H9 (cell line): ENCODE measurements around the gene UNC5B. TPM values are rescaled to one million over a fixed set of nuclear protein-coding genes. Genes with fewer than 3 reads are reported as not detected.
A peak's percentile ranks its signal among the peaks of the same experiment; 100 is the strongest.

ENCODE experiments used
- DNase-seq: peaks from one replicate; pipeline ENCODE4 v3.0.0-alpha.2; 2017
- H2AFZ ChIP-seq: one replicate; pipeline ENCODE4 v1.6.1; 2013; ENCODE audit warnings: mild to moderate bottlenecking, low read length, control low read depth, moderate library complexity
- H2AK5ac ChIP-seq: 2 replicates; pipeline ENCODE4 v1.6.1; 2013; ENCODE audit warnings: low read length, control low read depth, mixed read lengths; ENCODE audit not compliant: insufficient read length
- H2BK120ac ChIP-seq: one replicate; pipeline ENCODE4 v1.6.1; 2013; ENCODE audit warnings: low read depth, mild to moderate bottlenecking, low read length, control low read depth, inconsistent platforms; ENCODE audit not compliant: poor library complexity, severe bottlenecking
- H2BK12ac ChIP-seq: 2 replicates; pipeline ENCODE4 v1.6.1; 2013; ENCODE audit warnings: low read length, control low read depth, mixed read lengths, low read depth; ENCODE audit not compliant: insufficient read length
- H2BK15ac ChIP-seq: 2 replicates; pipeline ENCODE4 v1.6.1; 2013; ENCODE audit warnings: low read depth, low read length, control low read depth
- H2BK20ac ChIP-seq: one replicate; pipeline ENCODE4 v1.6.1; 2013; ENCODE audit warnings: low read depth, mild to moderate bottlenecking, low read length, control low read depth, inconsistent platforms; ENCODE audit not compliant: poor library complexity, severe bottlenecking
- H2BK5ac ChIP-seq: 2 replicates; pipeline ENCODE4 v1.6.1; 2013; ENCODE audit warnings: low read length, control low read depth, mixed read lengths; ENCODE audit not compliant: insufficient read length
- H3K14ac ChIP-seq: 2 replicates; pipeline ENCODE4 v1.6.1; 2013; ENCODE audit warnings: low read length, control low read depth; ENCODE audit not compliant: insufficient read depth
- H3K18ac ChIP-seq: 2 replicates; pipeline ENCODE4 v1.6.1; 2013; ENCODE audit warnings: low read depth, mild to moderate bottlenecking, mixed read lengths, low read length, control low read depth; ENCODE audit not compliant: insufficient read length
- H3K23ac ChIP-seq: 2 replicates; pipeline ENCODE4 v1.6.1; 2013; ENCODE audit warnings: low read length, control low read depth, mixed read lengths, low read depth; ENCODE audit not compliant: insufficient read length
- H3K23me2 ChIP-seq: 2 replicates; pipeline ENCODE4 v1.6.1; 2013; ENCODE audit warnings: low read depth, mild to moderate bottlenecking, mixed read lengths, low read length, control low read depth; ENCODE audit not compliant: insufficient read length, poor library complexity, severe bottlenecking
- H3K27ac ChIP-seq: 2 replicates; pipeline ENCODE4 v1.5.1; 2013; ENCODE audit warnings: low read length, control low read depth, mixed read lengths, low read depth; ENCODE audit not compliant: insufficient read length
- H3K27me3 ChIP-seq: 2 replicates; pipeline ENCODE4 v1.6.1; 2013; ENCODE audit warnings: low read length, control low read depth, inconsistent platforms; ENCODE audit not compliant: insufficient read depth
- H3K4ac ChIP-seq: 2 replicates; pipeline ENCODE4 v1.6.1; 2013; ENCODE audit warnings: low read depth, mild to moderate bottlenecking, control low read depth, inconsistent platforms, low read length, moderate library complexity
- H3K4me1 ChIP-seq: 2 replicates; pipeline ENCODE4 v1.6.1; 2013; ENCODE audit warnings: low read length, control low read depth, inconsistent platforms; ENCODE audit not compliant: insufficient read depth
- H3K4me2 ChIP-seq: 2 replicates; pipeline ENCODE4 v1.6.1; 2013; ENCODE audit warnings: low read length, control low read depth, mixed read lengths; ENCODE audit not compliant: insufficient read length, insufficient read depth
- H3K56ac ChIP-seq: 2 replicates; pipeline ENCODE4 v1.6.1; 2013; ENCODE audit warnings: low read depth, mild to moderate bottlenecking, mixed read lengths, low read length, control low read depth; ENCODE audit not compliant: insufficient read length
- H3K79me1 ChIP-seq: 2 replicates; pipeline ENCODE4 v1.6.1; 2013; ENCODE audit warnings: low read depth, mild to moderate bottlenecking, moderate library complexity, low read length, control low read depth, inconsistent platforms; ENCODE audit not compliant: insufficient read depth, poor library complexity, severe bottlenecking
- H3K79me2 ChIP-seq: 2 replicates; pipeline ENCODE4 v1.6.1; 2013; ENCODE audit warnings: low read length, control low read depth, inconsistent platforms; ENCODE audit not compliant: insufficient read depth
- H3K9ac ChIP-seq: 2 replicates; pipeline ENCODE4 v1.6.1; 2013; ENCODE audit warnings: low read length, control low read depth, mixed read lengths; ENCODE audit not compliant: insufficient read length; ENCODE audit errors: extremely low read depth
- H3K9me3 ChIP-seq: one replicate; pipeline ENCODE4 v1.6.1; 2013; ENCODE audit warnings: low read depth, low read length, inconsistent platforms; ENCODE audit not compliant: control insufficient read depth
- H3T11ph ChIP-seq: one replicate; pipeline ENCODE4 v1.6.1; 2013; ENCODE audit warnings: mild to moderate bottlenecking, low read length, control low read depth, inconsistent platforms
- H4K20me1 ChIP-seq: one replicate; pipeline ENCODE4 v1.6.1; 2013; ENCODE audit not compliant: control insufficient read depth, insufficient read length, insufficient read depth
- H4K5ac ChIP-seq: 2 replicates; pipeline ENCODE4 v1.6.1; 2013; ENCODE audit warnings: low read depth, mild to moderate bottlenecking, mixed read lengths, low read length, control low read depth; ENCODE audit not compliant: insufficient read length
- H4K8ac ChIP-seq: replicated peaks from 2 replicates; pipeline ENCODE4 v1.6.1; 2013; ENCODE audit warnings: low read length, control low read depth, mixed read lengths, low read depth; ENCODE audit not compliant: insufficient read length
- H4K91ac ChIP-seq: 2 replicates; pipeline ENCODE4 v1.6.1; 2013; ENCODE audit warnings: low read depth, mild to moderate bottlenecking, moderate library complexity, mixed read lengths, low read length, control low read depth; ENCODE audit not compliant: insufficient read length
- H3K27ac Mint-ChIP-seq, 3 experiments: 2 replicates in 2 of 3; 3 replicates in 1 of 3; pipeline ENCODE4 v1.8.0; 2020 to 2021; ENCODE audit warnings: mixed read lengths in 3 of 3, mild to moderate bottlenecking in 1 of 3, moderate library complexity in 1 of 3
- H3K27me3 Mint-ChIP-seq: 2 replicates; pipeline ENCODE4 v1.8.0; 2021; ENCODE audit warnings: low read depth, mild to moderate bottlenecking, moderate library complexity, mixed read lengths
- H3K36me3 Mint-ChIP-seq, 3 experiments: 2 replicates in 2 of 3; 3 replicates in 1 of 3; pipeline ENCODE4 v1.8.0; 2020 to 2021; ENCODE audit warnings: low read depth in 3 of 3, mixed read lengths in 3 of 3; ENCODE audit not compliant: insufficient read depth in 1 of 3
- H3K4me1 Mint-ChIP-seq, 2 experiments: 2 replicates each; pipeline ENCODE4 v1.8.0; 2020; ENCODE audit warnings: mixed read lengths in 2 of 2
- H3K4me3 Mint-ChIP-seq, 2 experiments: 2 replicates in 1 of 2; 3 replicates in 1 of 2; pipeline ENCODE4 v1.8.0; 2020 to 2021; ENCODE audit warnings: mild to moderate bottlenecking in 2 of 2, mixed read lengths in 2 of 2, moderate library complexity in 1 of 2
- H3K9me3 Mint-ChIP-seq, 2 experiments: 2 replicates in 1 of 2; 3 replicates in 1 of 2; pipeline ENCODE4 v1.8.0; 2020; ENCODE audit warnings: mild to moderate bottlenecking in 2 of 2, mixed read lengths in 2 of 2, moderate library complexity in 1 of 2
- CTCF ChIP-seq: fragments of 200-600 bp; sonication (generic); conservative IDR thresholded peaks from 3 replicates; pipeline ENCODE4 v1.8.0; 2021; ENCODE audit warnings: antibody characterized with exemption, mild to moderate bottlenecking
- WGBS: extraction: QIAGEN DNeasy Blood & Tissue Kit; methylation state at CpG from one replicate; pipeline ENCODE4 v1.1.7; 2013; ENCODE audit warnings: missing lambda C conversion rate, low lambda C conversion rate, mixed read lengths; ENCODE audit not compliant: insufficient read length; ENCODE audit errors: extremely low coverage; 5-methylcytosine and 5-hydroxymethylcytosine counted together
- total RNA-seq: library from RNA; stranded (reverse); gene quantifications from 2 replicates; pipeline ENCODE4 v1.2.1, GENCODE V29; 2021

The UNC5B gene
- total RNA-seq, 1 experiment from 2014 or later, result 28.4 TPM

GRCh38 chr10:71333129-71333887, 120.9 kb downstream of the UNC5B start:
- Histone ChIP-seq H3K79me2 (no peaks in the 10 kb centered on the region), H2AK5ac (no peak overlapping the region), H4K91ac (no peak overlapping the region), H2BK120ac (no peak overlapping the region), H3T11ph (no peak overlapping the region), H3K79me1 (no peaks in the 10 kb centered on the region), H3K9ac (no peak overlapping the region), H2BK5ac (no peak overlapping the region), H2AFZ (no peak overlapping the region), H3K23ac (no peak overlapping the region), H3K27ac (no peak overlapping the region), H3K4ac (no peak overlapping the region), H2BK20ac (no peak overlapping the region), H4K20me1 (no peaks in the 10 kb centered on the region), H2BK12ac (no peak overlapping the region), H3K56ac (no peak overlapping the region), H3K4me1 (peaks cover 4% of the 10 kb centered on the region; the same call in 1 of the 2 replicates), H4K8ac (no peak overlapping the region), H3K9me3 (no peaks in the 10 kb centered on the region), H4K5ac (no peak overlapping the region), H3K23me2 (peaks cover 3% of the 10 kb centered on the region), H3K14ac (no peak overlapping the region), H2BK15ac (no peak overlapping the region), H3K18ac (no peak overlapping the region), H3K27me3 (no peaks in the 10 kb centered on the region; the same call in 1 of the 2 replicates), H3K4me2 (no peak overlapping the region)
- no peak for DNase-seq
- TF ChIP-seq CTCF, result no peak
- Mint-ChIP-seq H3K27ac (peak overlapping the region in 1 of 3 experiments; percentile 45; a peak in 1 of 7 replicates), H3K9me3 (no peaks in the 10 kb centered on the region), H3K36me3 (peaks cover 4 to 7% (median 5%) of the 10 kb centered on the region in 3 experiments; a peak in 4 of 7 replicates), H3K4me3 (no peak overlapping the region), H3K4me1 (peaks cover 20 to 30% of the 10 kb centered on the region in 2 experiments), H3K27me3 (no peaks in the 10 kb centered on the region)
- WGBS, result no CpG with 5 or more reads among the region's 9 CpGs
